HEK293 (cell line): Measurements from ENCODE around the gene BOD1L2.

Source experiments
- CTCF ChIA-PET: fragments of 350-600 bp; formaldehyde crosslinking; extraction: SDS; loops from one replicate; lab custom pipeline; 2021; ENCODE audit warnings: antibody characterized with exemption; lab: Yijun Ruan, JAX
- POLR2A ChIA-PET: fragments of 300-600 bp; formaldehyde crosslinking; extraction: SDS; loops from one replicate; lab custom pipeline; 2020; ENCODE audit warnings: antibody characterized with exemption, inconsistent platforms; lab: Yijun Ruan, JAX
- H3K27ac ChIP-seq: fragments of 200-500 bp; sonication (Bioruptor generic); 2 replicates; pipeline ENCODE4 v1.5.1; 2014; ENCODE audit warnings: low read depth, low read length, control low read depth, inconsistent platforms; ENCODE audit errors: extremely low read depth
- H3K36me3 ChIP-seq, 2 experiments: fragments of 200-500 bp in 1 of 2; sonication (Bioruptor generic) in 1 of 2; 1 replicate in 1 of 2; 2 replicates in 1 of 2; pipeline ENCODE4 v1.5.1; 2014 to 2017; ENCODE audit warnings: inconsistent platforms in 2 of 2, low read length in 2 of 2; ENCODE audit not compliant: control insufficient read depth in 2 of 2, insufficient read depth in 1 of 2
- H3K4me1 ChIP-seq: fragments of 200-500 bp; sonication (Bioruptor generic); 2 replicates; pipeline ENCODE4 v1.5.1; 2014; ENCODE audit warnings: mild to moderate bottlenecking, low read length, inconsistent platforms; ENCODE audit not compliant: control insufficient read depth, insufficient read depth
- H3K4me3 ChIP-seq: 2 replicates; pipeline ENCODE4 v1.5.1; 2011; ENCODE audit warnings: low read depth, mild to moderate bottlenecking, control low read depth, low read length, moderate library complexity
- H3K9me3 ChIP-seq: fragments of 200-500 bp; sonication (Bioruptor generic); 2 replicates; pipeline ENCODE4 v1.5.1; 2014; ENCODE audit warnings: low read depth, low read length, inconsistent platforms; ENCODE audit not compliant: control insufficient read depth, insufficient read depth
- GLI4 ChIP-seq: fragments of 450-650 bp; formaldehyde crosslinking; IDR thresholded peaks from 2 replicates; pipeline ENCODE4 v1.5.1; 2016; ENCODE audit warnings: missing biosample characterization, missing genetic modification characterization
- HOXD13 ChIP-seq: sonication (generic); formaldehyde crosslinking; IDR thresholded peaks from 2 replicates; pipeline ENCODE4 v1.8.0; 2022; ENCODE audit warnings: missing genetic modification reagents, borderline replicate concordance
- IKZF3 ChIP-seq: fragments of 450-650 bp; IDR thresholded peaks from 2 replicates; pipeline ENCODE4 v1.5.0; 2018; ENCODE audit warnings: missing biosample characterization, mild to moderate bottlenecking, missing genetic modification characterization, moderate library complexity
- REPIN1 ChIP-seq: fragments of 450-650 bp; formaldehyde crosslinking; IDR thresholded peaks from 2 replicates; pipeline ENCODE4 v1.5.1; 2017; ENCODE audit warnings: missing biosample characterization, missing genetic modification characterization, low read depth
- SCRT2 ChIP-seq: fragments of 450-650 bp; formaldehyde crosslinking; IDR thresholded peaks from 2 replicates; pipeline ENCODE4 v1.5.1; 2016; ENCODE audit warnings: missing biosample characterization, missing genetic modification characterization
- SETDB1 ChIP-seq: IDR thresholded peaks from one replicate; pipeline ENCODE4 v1.6.1; 2017; ENCODE audit warnings: mild to moderate bottlenecking, low read length, moderate library complexity, mixed read lengths; ENCODE audit not compliant: insufficient read length
- ZBTB17 ChIP-seq: fragments of 450-650 bp; formaldehyde crosslinking; IDR thresholded peaks from 2 replicates; pipeline ENCODE4 v1.5.1; 2016; ENCODE audit warnings: missing biosample characterization, missing genetic modification characterization
- ZBTB26 ChIP-seq: fragments of 450-650 bp; formaldehyde crosslinking; optimal IDR thresholded peaks from 2 replicates; pipeline ENCODE3; 2016; ENCODE audit warnings: missing biosample characterization, mild to moderate bottlenecking, missing genetic modification characterization
- ZFP37 ChIP-seq: fragments of 450-650 bp; formaldehyde crosslinking; IDR thresholded peaks from 2 replicates; pipeline ENCODE4 v1.5.1; 2016; ENCODE audit warnings: missing biosample characterization, missing genetic modification characterization
- ZFP69B ChIP-seq: fragments of 450-650 bp; formaldehyde crosslinking; IDR thresholded peaks from 2 replicates; pipeline ENCODE4 v1.5.1; 2016; ENCODE audit warnings: missing biosample characterization, missing genetic modification characterization
- ZNF121 ChIP-seq: fragments of 450-650 bp; formaldehyde crosslinking; IDR thresholded peaks from 2 replicates; pipeline ENCODE4 v1.5.1; 2016; ENCODE audit warnings: missing biosample characterization, missing genetic modification characterization
- ZNF155 ChIP-seq: fragments of 450-650 bp; formaldehyde crosslinking; IDR thresholded peaks from 2 replicates; pipeline ENCODE4 v1.5.1; 2016; ENCODE audit warnings: missing biosample characterization, missing genetic modification characterization
- ZNF362 ChIP-seq: fragments of 450-650 bp; formaldehyde crosslinking; IDR thresholded peaks from 2 replicates; pipeline ENCODE4 v1.5.1; 2016; ENCODE audit warnings: missing biosample characterization, missing genetic modification characterization
- ZNF391 ChIP-seq: fragments of 450-650 bp; formaldehyde crosslinking; IDR thresholded peaks from 2 replicates; pipeline ENCODE4 v1.5.1; 2016; ENCODE audit warnings: low read depth, missing biosample characterization, missing genetic modification characterization, borderline replicate concordance
- ZNF48 ChIP-seq: fragments of 450-650 bp; formaldehyde crosslinking; IDR thresholded peaks from 2 replicates; pipeline ENCODE4 v1.5.1; 2016; ENCODE audit warnings: missing biosample characterization, missing genetic modification characterization
- ZNF544 ChIP-seq: fragments of 450-650 bp; formaldehyde crosslinking; IDR thresholded peaks from 2 replicates; pipeline ENCODE4 v1.5.0; 2017; ENCODE audit warnings: missing biosample characterization, missing genetic modification characterization
- ZNF600 ChIP-seq: fragments of 450-650 bp; formaldehyde crosslinking; IDR thresholded peaks from 2 replicates; pipeline ENCODE4 v1.5.1; 2016; ENCODE audit warnings: missing biosample characterization, missing genetic modification characterization
- ZNF621 ChIP-seq: fragments of 450-650 bp; formaldehyde crosslinking; IDR thresholded peaks from 2 replicates; pipeline ENCODE4 v1.5.1; 2017; ENCODE audit warnings: missing biosample characterization, missing genetic modification characterization
- ZNF629 ChIP-seq: fragments of 450-650 bp; formaldehyde crosslinking; IDR thresholded peaks from 2 replicates; pipeline ENCODE4 v1.5.1; 2017; ENCODE audit warnings: missing biosample characterization, missing genetic modification characterization
- ZNF658 ChIP-seq: fragments of 450-650 bp; formaldehyde crosslinking; IDR thresholded peaks from 2 replicates; pipeline ENCODE4; 2016; ENCODE audit warnings: missing biosample characterization, missing genetic modification characterization
- ZNF777 ChIP-seq: fragments of 450-650 bp; formaldehyde crosslinking; IDR thresholded peaks from 2 replicates; pipeline ENCODE4 v1.5.1; 2017; ENCODE audit warnings: missing biosample characterization, missing genetic modification characterization, borderline replicate concordance
- TF ChIP-seq, protein P1 (sequence below): fragments of 450-650 bp; formaldehyde crosslinking; IDR thresholded peaks from 2 replicates; pipeline ENCODE4 v1.5.1; 2016; ENCODE audit warnings: missing biosample characterization, missing genetic modification characterization
- TF ChIP-seq, protein P2 (sequence below): fragments of 450-650 bp; formaldehyde crosslinking; IDR thresholded peaks from 2 replicates; pipeline ENCODE4 v1.5.1; 2016; ENCODE audit warnings: missing biosample characterization, missing genetic modification characterization, borderline replicate concordance

BOD1L2 gene

GRCh38 chr18:57175532-57175931, 28.6 kb downstream of the BOD1L2 start:
- H3K4me3 ChIP-seq, result no peak overlapping the region
- no peak overlapping the region for H3K27ac ChIP-seq
- CTCF ChIA-PET, result no interaction called here
- H3K4me1 ChIP-seq, result no peaks in the 10 kb centered on the region
- POLR2A ChIA-PET, result no interaction called here
- H3K9me3 ChIP-seq, result no peaks in the 10 kb centered on the region
- no peaks in the 10 kb centered on the region for H3K36me3 ChIP-seq
- TF ChIP-seq, protein P1, sequence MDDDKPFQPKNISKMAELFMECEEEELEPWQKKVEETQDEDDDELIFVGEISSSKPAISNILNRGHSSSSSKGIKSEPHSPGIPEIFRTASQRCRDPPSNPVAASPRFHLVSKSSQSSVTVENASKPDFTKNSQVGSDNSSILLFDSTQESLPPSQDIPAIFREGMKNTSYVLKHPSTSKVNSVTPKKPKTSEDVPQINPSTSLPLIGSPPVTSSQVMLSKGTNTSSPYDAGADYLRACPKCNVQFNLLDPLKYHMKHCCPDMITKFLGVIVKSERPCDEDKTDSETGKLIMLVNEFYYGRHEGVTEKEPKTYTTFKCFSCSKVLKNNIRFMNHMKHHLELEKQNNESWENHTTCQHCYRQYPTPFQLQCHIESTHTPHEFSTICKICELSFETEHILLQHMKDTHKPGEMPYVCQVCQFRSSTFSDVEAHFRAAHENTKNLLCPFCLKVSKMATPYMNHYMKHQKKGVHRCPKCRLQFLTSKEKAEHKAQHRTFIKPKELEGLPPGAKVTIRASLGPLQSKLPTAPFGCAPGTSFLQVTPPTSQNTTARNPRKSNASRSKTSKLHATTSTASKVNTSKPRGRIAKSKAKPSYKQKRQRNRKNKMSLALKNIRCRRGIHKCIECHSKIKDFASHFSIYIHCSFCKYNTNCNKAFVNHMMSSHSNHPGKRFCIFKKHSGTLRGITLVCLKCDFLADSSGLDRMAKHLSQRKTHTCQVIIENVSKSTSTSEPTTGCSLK (tag by site-specific recombination), result no peak
- no peak for TF ChIP-seq REPIN1 (tag by site-specific recombination)
- no peak for TF ChIP-seq ZNF544 (tag by site-specific recombination)
- TF ChIP-seq ZFP69B (tag by site-specific recombination), result no peak
- no peak for TF ChIP-seq ZNF777
- TF ChIP-seq ZNF362, result no peak
- TF ChIP-seq ZNF121 (tag by site-specific recombination), result no peak

DNA sequence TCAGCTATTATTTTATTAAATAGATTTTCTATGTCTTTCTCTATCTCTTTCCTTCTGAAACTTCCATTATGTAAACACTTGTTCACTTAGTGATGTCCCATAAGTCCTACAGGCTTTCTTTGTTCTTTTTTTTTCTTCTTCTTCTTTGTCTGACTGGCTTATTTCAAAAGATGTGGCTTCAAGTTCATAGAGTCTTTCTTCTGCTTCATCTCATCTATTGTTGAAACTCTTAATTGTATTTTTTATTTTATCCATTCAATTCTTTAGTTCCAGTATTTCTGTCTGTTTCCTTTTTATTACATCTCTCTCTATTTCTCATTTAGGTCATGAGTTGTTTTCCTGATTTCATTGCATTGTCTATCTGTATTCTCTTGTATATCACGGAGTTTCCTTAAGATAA, 38.5 kb downstream of the BOD1L2 start:
- H3K4me3 ChIP-seq, result no peak overlapping the region
- no peaks in the 10 kb centered on the region for H3K36me3 ChIP-seq
- no peaks in the 10 kb centered on the region for H3K4me1 ChIP-seq
- no peaks in the 10 kb centered on the region; the same call in 1 of the 2 replicates for H3K9me3 ChIP-seq
- H3K27ac ChIP-seq, result no peak overlapping the region
- TF ChIP-seq SETDB1 (peak; percentile 37), ZBTB26 (no peak)
- TF ChIP-seq, all 188 proteins: peak for 1
- ChIA-PET POLR2A (no interaction called here), CTCF (no interaction called here)

DNA sequence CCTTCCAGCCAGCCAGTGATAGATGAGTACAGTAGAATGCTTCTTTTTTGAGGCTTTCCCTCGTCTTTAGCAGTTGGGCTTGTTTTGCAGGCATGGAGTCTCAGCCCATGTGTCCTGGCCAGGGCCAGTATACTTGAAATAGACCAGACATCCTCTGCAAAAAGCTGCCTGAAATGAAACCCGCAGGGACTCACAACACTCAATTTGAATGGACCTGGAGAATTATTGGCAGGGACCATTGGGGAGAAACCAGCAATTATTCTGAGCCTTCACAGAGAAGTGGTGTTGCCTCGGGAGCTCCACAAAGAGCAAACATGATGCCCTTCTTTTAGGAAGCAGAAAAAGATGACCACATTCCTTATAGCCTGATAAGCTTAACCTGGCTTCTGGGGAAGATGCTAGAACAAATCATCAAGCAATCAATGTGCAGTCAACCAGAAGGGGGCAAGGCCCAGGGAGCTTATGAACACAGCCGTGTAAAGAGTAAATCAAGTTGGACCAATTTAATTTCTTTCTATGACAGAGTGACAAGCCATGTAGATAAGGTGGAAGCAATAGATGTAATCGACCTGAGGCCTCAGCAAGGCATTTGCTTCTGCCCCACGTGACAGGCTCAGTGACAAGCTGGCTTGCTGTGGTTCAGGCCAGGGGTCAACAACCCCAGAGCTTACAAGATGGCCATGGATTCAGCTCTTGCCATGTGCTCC, 42.1 kb downstream of the BOD1L2 start:
- ChIA-PET CTCF (interaction anchor here (0.8 kb wide), 1 partner anchor 279 kb away, joined by 3 read pairs; no protein-coding TSS in a partner anchor), POLR2A (no interaction called here)
- no peaks in the 10 kb centered on the region for H3K36me3 ChIP-seq
- TF ChIP-seq SCRT2 (tag by site-specific recombination) (no peak), GLI4 (tag by site-specific recombination) (no peak), IKZF3 (tag by site-specific recombination) (no peak), ZNF658 (tag by site-specific recombination) (no peak), ZNF600 (tag by site-specific recombination) (no peak), ZNF629 (tag by site-specific recombination) (no peak), HOXD13 (CRISPR knock-in tag) (no peak), ZNF391 (tag by site-specific recombination) (no peak), ZNF621 (tag by site-specific recombination) (no peak), ZNF155 (tag by site-specific recombination) (no peak), ZNF48 (no peak), ZFP37 (tag by site-specific recombination) (no peak), ZBTB17 (tag by site-specific recombination) (no peak)
- TF ChIP-seq, protein P2, sequence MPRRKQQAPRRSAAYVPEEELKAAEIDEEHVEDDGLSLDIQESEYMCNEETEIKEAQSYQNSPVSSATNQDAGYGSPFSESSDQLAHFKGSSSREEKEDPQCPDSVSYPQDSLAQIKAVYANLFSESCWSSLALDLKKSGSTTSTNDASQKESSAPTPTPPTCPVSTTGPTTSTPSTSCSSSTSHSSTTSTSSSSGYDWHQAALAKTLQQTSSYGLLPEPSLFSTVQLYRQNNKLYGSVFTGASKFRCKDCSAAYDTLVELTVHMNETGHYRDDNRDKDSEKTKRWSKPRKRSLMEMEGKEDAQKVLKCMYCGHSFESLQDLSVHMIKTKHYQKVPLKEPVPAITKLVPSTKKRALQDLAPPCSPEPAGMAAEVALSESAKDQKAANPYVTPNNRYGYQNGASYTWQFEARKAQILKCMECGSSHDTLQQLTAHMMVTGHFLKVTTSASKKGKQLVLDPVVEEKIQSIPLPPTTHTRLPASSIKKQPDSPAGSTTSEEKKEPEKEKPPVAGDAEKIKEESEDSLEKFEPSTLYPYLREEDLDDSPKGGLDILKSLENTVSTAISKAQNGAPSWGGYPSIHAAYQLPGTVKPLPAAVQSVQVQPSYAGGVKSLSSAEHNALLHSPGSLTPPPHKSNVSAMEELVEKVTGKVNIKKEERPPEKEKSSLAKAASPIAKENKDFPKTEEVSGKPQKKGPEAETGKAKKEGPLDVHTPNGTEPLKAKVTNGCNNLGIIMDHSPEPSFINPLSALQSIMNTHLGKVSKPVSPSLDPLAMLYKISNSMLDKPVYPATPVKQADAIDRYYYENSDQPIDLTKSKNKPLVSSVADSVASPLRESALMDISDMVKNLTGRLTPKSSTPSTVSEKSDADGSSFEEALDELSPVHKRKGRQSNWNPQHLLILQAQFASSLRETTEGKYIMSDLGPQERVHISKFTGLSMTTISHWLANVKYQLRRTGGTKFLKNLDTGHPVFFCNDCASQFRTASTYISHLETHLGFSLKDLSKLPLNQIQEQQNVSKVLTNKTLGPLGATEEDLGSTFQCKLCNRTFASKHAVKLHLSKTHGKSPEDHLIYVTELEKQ, result no peak

More for the DNA sequence above, 42.1 kb downstream of the BOD1L2 start:
- H3K4me3 ChIP-seq, result no peak overlapping the region
- no peaks in the 10 kb centered on the region; the same call in 1 of the 2 replicates for H3K9me3 ChIP-seq
- no peaks in the 10 kb centered on the region for H3K4me1 ChIP-seq
- H3K27ac ChIP-seq, result no peak overlapping the region
